CD14-positive monocyte (primary cell): ENCODE measurements around the gene SLC16A12. TPM values are rescaled to one million over a fixed set of nuclear protein-coding genes. Genes with fewer than 3 reads are reported as not detected.

Source experiments
- DNase-seq, 3 donors: peaks; one replicate each; pipeline ENCODE4 v3.0.0-alpha.2; 2011 to 2022
- H2AFZ ChIP-seq: 2 replicates; pipeline ENCODE4 v1.6.0; 2012; ENCODE audit warnings: mild to moderate bottlenecking, low read depth, low read length, inconsistent platforms; ENCODE audit not compliant: insufficient read depth, poor library complexity, severe bottlenecking
- H3K27ac ChIP-seq, 2 donors: 1 replicate in 1 of 2; 2 replicates in 1 of 2; pipeline ENCODE4 v1.5.1; 2012 to 2013; ENCODE audit warnings: low read length in 2 of 2, control low read depth in 1 of 2, inconsistent platforms in 1 of 2, low read depth in 1 of 2, mild to moderate bottlenecking in 1 of 2
- H3K27me3 ChIP-seq, 2 donors: one replicate each; pipeline versions ENCODE4 v1.6.0 to v1.6.1; 2011 to 2013; ENCODE audit warnings: low read length in 2 of 2; ENCODE audit not compliant: control insufficient read depth in 2 of 2, insufficient read depth in 2 of 2
- H3K36me3 ChIP-seq, 2 donors: replicated peaks in 1 of 2; 1 replicate in 1 of 2; 2 replicates in 1 of 2; pipeline versions ENCODE4 v1.5.1 to v1.6.1; 2012 to 2013; ENCODE audit warnings: low read length in 2 of 2, control low read depth in 1 of 2, inconsistent platforms in 1 of 2, mild to moderate bottlenecking in 1 of 2; ENCODE audit not compliant: insufficient read depth in 2 of 2, control insufficient read depth in 1 of 2
- H3K4me1 ChIP-seq, 2 donors: 1 replicate in 1 of 2; 2 replicates in 1 of 2; pipeline versions ENCODE4 v1.5.1 to v1.6.1; 2012 to 2013; ENCODE audit warnings: low read length in 2 of 2, control low read depth in 1 of 2, inconsistent platforms in 1 of 2, mild to moderate bottlenecking in 1 of 2, moderate library complexity in 1 of 2; ENCODE audit not compliant: insufficient read depth in 2 of 2, control insufficient read depth in 1 of 2
- H3K4me2 ChIP-seq: replicated peaks from 2 replicates; pipeline ENCODE3; 2012; ENCODE audit warnings: low read length, moderate library complexity, mild to moderate bottlenecking; ENCODE audit not compliant: poor library complexity, severe bottlenecking; ENCODE audit errors: extremely low read depth
- H3K4me3 ChIP-seq, 3 experiments: fragments of 200-600 bp in 1 of 3; sonication (generic) in 1 of 3; replicated peaks in 1 of 3; 1 replicate in 2 of 3; 2 replicates in 1 of 3; pipeline ENCODE4 v1.5.1; 2011 to 2013; ENCODE audit warnings: low read length in 3 of 3, mild to moderate bottlenecking in 3 of 3, control low read depth in 2 of 3, low read depth in 2 of 3, inconsistent platforms in 1 of 3, moderate library complexity in 1 of 3
- H3K79me2 ChIP-seq: 2 replicates; pipeline ENCODE4 v1.6.0; 2012; ENCODE audit warnings: mild to moderate bottlenecking, control low read depth, inconsistent platforms, low read length, moderate library complexity; ENCODE audit not compliant: insufficient read depth
- H3K9ac ChIP-seq: 2 replicates; pipeline ENCODE4 v1.6.0; 2017; ENCODE audit warnings: low read length, mild to moderate bottlenecking; ENCODE audit not compliant: insufficient read depth, poor library complexity, severe bottlenecking
- H3K9me3 ChIP-seq, 2 donors: replicated peaks in 1 of 2; 1 replicate in 1 of 2; 2 replicates in 1 of 2; pipeline versions ENCODE4 v1.5.1 to v1.6.1; 2012 to 2013; ENCODE audit warnings: low read length in 2 of 2, control low read depth in 1 of 2; ENCODE audit not compliant: control insufficient read depth in 1 of 2, insufficient read depth in 1 of 2
- H4K20me1 ChIP-seq: 2 replicates; pipeline ENCODE4 v1.6.0; 2012; ENCODE audit warnings: mild to moderate bottlenecking, low read length, control low read depth, moderate library complexity; ENCODE audit not compliant: insufficient read depth
- H3K27ac Mint-ChIP-seq, 7 donors: one replicate each; pipeline ENCODE4 v1.8.0; 2020; ENCODE audit warnings: mild to moderate bottlenecking in 7 of 7, mixed read lengths in 7 of 7, moderate library complexity in 6 of 7, inconsistent platforms in 2 of 7
- H3K27me3 Mint-ChIP-seq, 3 donors: one replicate each; pipeline ENCODE4 v1.8.0; 2021 to 2022; ENCODE audit warnings: low read depth in 3 of 3, mild to moderate bottlenecking in 3 of 3, mixed read lengths in 3 of 3, moderate library complexity in 3 of 3, inconsistent platforms in 1 of 3
- H3K36me3 Mint-ChIP-seq, 2 donors: one replicate each; pipeline ENCODE4 v1.8.0; 2020; ENCODE audit warnings: mixed read lengths in 2 of 2, inconsistent platforms in 1 of 2, mild to moderate bottlenecking in 1 of 2
- H3K4me1 Mint-ChIP-seq: one replicate; pipeline ENCODE4 v1.8.0; 2020; ENCODE audit warnings: mild to moderate bottlenecking, mixed read lengths
- H3K4me3 Mint-ChIP-seq, 2 donors: one replicate each; pipeline ENCODE4 v1.8.0; 2020; ENCODE audit warnings: mild to moderate bottlenecking in 2 of 2, mixed read lengths in 2 of 2, moderate library complexity in 1 of 2
- H3K9me3 Mint-ChIP-seq, 7 donors: one replicate each; pipeline ENCODE4 v1.8.0; 2020 to 2022; ENCODE audit warnings: mixed read lengths in 7 of 7, mild to moderate bottlenecking in 6 of 7, moderate library complexity in 6 of 7, inconsistent platforms in 2 of 7
- WGBS: methylation state at CpG from one replicate; pipeline ENCODE4 v1.1.5; 2013; ENCODE audit warnings: missing lambda C conversion rate; ENCODE audit not compliant: insufficient coverage; 5-methylcytosine and 5-hydroxymethylcytosine counted together
- intact Hi-C, 2 donors: fragments of 100-400 bp; cut with micrococcal nuclease; formaldehyde crosslinking; loops; one replicate each; pipeline versions ENCODE4 v1.15.0 to v1.15.1; 2023
- polyA plus RNA-seq, 3 donors: library from polyadenylated mRNA; depleted of rRNA in 1 of 3; unstranded in 2 of 3; stranded (reverse) in 1 of 3; fragments of 300-500 nt in 2 of 3; fragments of >200 nt in 1 of 3; fragmentation: Illumina TruSeq in 2 of 3; gene quantifications; 1 replicate in 2 of 3; 2 replicates in 1 of 3; pipeline ENCODE4 v1.2.3, GENCODE V29; 2012 to 2021
- TF ChIP-seq, protein P1 (sequence below): fragments of 200-600 bp; IDR thresholded peaks from one replicate; pipeline ENCODE4 v1.8.0; 2022; ENCODE audit warnings: antibody characterized with exemption, mild to moderate bottlenecking

SLC16A12 gene
- polyA plus RNA-seq, 3 donors = 0.04 TPM; not detected in 2

DNA sequence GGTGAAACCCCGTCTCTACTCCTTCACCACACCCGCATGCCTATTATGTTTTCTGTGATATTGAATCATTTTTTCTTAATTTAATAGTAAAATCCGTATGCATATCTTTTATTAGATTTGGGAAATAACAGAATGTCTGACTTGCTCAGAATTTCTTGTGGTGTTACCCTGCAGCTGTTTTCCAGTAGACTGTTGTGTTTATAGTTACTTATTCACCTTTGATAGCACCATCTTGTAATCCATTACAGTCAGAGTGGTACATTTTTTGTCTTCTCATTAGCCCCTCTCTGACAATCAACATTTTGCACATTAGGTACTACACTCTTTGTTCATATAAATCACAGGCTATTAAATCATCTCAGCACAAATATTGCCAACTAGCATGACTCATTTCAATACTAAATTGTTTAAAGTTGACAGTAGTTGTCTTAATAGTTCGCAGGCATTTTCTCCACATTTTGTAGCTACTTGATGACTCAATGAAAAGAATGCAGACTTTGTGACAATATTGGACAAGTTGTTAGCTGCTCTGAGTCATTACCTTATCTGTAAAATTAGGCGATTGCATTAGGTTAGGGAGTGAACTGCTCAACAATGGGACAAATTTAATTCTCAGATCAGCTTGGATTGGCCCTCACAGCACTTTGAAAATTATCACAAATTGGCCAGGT, 17.8 kb upstream of the SLC16A12 start:
- Histone ChIP-seq H2AFZ (no peak overlapping the region), H3K9ac (no peak overlapping the region), H3K4me1 (peaks cover 5 to 9% of the 10 kb centered on the region in 2 donors), H3K4me3 (no peak overlapping the region), H3K27ac (no peak overlapping the region), H3K27me3 (no peaks in the 10 kb centered on the region), H3K4me2 (no peak overlapping the region), H3K79me2 (no peaks in the 10 kb centered on the region), H4K20me1 (no peaks in the 10 kb centered on the region), H3K9me3 (peaks cover 0 to 4% of the 10 kb centered on the region in 2 donors), H3K36me3 (no peaks in the 10 kb centered on the region)
- 100% methylated on average over 1 of the region's 5 CpGs for WGBS
- TF ChIP-seq, protein P1, sequence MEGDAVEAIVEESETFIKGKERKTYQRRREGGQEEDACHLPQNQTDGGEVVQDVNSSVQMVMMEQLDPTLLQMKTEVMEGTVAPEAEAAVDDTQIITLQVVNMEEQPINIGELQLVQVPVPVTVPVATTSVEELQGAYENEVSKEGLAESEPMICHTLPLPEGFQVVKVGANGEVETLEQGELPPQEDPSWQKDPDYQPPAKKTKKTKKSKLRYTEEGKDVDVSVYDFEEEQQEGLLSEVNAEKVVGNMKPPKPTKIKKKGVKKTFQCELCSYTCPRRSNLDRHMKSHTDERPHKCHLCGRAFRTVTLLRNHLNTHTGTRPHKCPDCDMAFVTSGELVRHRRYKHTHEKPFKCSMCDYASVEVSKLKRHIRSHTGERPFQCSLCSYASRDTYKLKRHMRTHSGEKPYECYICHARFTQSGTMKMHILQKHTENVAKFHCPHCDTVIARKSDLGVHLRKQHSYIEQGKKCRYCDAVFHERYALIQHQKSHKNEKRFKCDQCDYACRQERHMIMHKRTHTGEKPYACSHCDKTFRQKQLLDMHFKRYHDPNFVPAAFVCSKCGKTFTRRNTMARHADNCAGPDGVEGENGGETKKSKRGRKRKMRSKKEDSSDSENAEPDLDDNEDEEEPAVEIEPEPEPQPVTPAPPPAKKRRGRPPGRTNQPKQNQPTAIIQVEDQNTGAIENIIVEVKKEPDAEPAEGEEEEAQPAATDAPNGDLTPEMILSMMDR = no peak
- no peak for DNase-seq
- no peaks in the 10 kb centered on the region for H3K36me3 Mint-ChIP-seq
- H3K9me3 Mint-ChIP-seq = peaks cover 0 to 5% (median 0%) of the 10 kb centered on the region in 7 donors
- peaks cover 0 to 1% (median 0%) of the 10 kb centered on the region in 3 donors for H3K27me3 Mint-ChIP-seq
- H3K4me3 Mint-ChIP-seq = no peak overlapping the region
- H3K4me1 Mint-ChIP-seq = peaks cover 10% of the 10 kb centered on the region
- no peak overlapping the region for H3K27ac Mint-ChIP-seq
- intact Hi-C loops = no loop called here

DNA sequence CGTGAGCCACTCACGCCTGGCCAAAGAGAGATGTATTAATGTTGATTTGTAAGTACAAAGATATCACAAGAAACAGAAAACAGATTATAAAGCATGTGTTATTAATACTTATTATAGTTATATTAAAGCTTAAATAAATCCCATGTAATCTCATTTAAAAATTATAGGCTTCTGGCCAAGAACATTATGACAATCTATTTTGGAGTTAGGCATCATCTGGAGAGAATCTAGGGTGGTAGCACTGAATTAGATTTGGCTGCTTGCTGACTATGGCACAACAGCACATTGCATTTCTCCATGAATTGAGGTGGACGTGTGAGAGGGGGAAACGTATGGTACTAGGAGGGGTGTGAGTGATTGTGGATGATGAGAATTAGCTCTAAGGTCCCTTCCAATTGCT, 16.8 kb upstream of the SLC16A12 start:
- no peak overlapping the region for H3K9ac ChIP-seq
- peaks cover 5 to 9% of the 10 kb centered on the region in 2 donors for H3K4me1 ChIP-seq
- DNase-seq = no peak
- peaks cover 0 to 1% (median 0%) of the 10 kb centered on the region in 3 donors for H3K27me3 Mint-ChIP-seq
- peaks cover 0 to 4% of the 10 kb centered on the region in 2 donors for H3K9me3 ChIP-seq
- TF ChIP-seq, protein P1 = no peak
- no peak overlapping the region for H3K4me3 Mint-ChIP-seq
- H3K4me1 Mint-ChIP-seq = peaks cover 11% of the 10 kb centered on the region
- H3K27ac ChIP-seq = no peak overlapping the region
- H2AFZ ChIP-seq = no peak overlapping the region
- intact Hi-C loops = no loop called here
- no peaks in the 10 kb centered on the region for H3K36me3 Mint-ChIP-seq
- H3K79me2 ChIP-seq = no peaks in the 10 kb centered on the region
- no peaks in the 10 kb centered on the region for H3K27me3 ChIP-seq
- 83% methylated on average over 1 of the region's 4 CpGs for WGBS
- peaks cover 0 to 5% (median 0%) of the 10 kb centered on the region in 7 donors for H3K9me3 Mint-ChIP-seq
- H3K4me3 ChIP-seq = no peak overlapping the region
- no peaks in the 10 kb centered on the region for H4K20me1 ChIP-seq
- H3K4me2 ChIP-seq = no peak overlapping the region
- no peaks in the 10 kb centered on the region for H3K36me3 ChIP-seq
- H3K27ac Mint-ChIP-seq = no peak overlapping the region
